GM21447 (cell line): ENCODE measurements around the gene SLC23A2.

Experiments used
- ATAC-seq: cut with Tn5 transposase; IDR thresholded peaks from one replicate; pipeline ENCODE4 v1.9.1; 2021; ENCODE audit not compliant: unreplicated experiment

SLC23A2 gene

DNA sequence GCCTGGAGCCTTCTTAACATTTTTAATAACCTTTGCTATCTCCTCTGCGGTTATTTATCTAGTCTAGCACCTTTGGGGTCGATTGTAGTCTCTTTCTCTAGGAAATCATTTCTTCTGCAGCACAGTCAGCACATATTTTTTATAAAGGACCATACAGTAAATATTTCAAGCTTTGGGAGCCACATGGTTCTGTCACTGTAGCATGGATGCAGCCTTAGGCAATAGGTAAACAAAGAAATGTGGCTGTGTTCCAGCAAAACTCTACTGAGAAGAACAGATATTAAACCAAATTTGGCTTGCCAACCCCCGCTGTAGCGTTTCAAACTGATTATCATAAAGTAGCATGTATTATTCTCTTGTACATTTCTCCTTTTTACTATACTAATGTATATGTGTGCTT is 95.7 kb downstream of the SLC23A2 start:
- ATAC-seq = no peak

DNA sequence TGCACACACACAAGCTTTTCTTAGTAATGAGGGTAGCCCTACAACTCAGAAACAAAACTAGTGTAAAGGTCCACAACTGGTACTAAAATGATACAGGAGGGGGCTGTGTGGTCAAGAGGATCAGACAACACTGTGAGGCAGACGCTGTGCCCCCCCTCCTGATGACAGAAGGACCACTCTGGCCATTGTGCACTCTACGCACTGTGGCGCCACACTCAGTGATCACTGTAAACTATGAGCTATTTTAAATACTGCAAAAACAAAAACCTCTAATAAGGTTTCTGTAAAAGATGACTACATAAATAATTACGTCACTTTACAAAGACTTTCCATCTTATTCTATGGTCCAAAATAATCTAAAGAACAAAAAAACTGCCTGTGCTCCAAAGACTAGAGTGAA is 96.1 kb downstream of the SLC23A2 start:
- ATAC-seq = no peak

DNA sequence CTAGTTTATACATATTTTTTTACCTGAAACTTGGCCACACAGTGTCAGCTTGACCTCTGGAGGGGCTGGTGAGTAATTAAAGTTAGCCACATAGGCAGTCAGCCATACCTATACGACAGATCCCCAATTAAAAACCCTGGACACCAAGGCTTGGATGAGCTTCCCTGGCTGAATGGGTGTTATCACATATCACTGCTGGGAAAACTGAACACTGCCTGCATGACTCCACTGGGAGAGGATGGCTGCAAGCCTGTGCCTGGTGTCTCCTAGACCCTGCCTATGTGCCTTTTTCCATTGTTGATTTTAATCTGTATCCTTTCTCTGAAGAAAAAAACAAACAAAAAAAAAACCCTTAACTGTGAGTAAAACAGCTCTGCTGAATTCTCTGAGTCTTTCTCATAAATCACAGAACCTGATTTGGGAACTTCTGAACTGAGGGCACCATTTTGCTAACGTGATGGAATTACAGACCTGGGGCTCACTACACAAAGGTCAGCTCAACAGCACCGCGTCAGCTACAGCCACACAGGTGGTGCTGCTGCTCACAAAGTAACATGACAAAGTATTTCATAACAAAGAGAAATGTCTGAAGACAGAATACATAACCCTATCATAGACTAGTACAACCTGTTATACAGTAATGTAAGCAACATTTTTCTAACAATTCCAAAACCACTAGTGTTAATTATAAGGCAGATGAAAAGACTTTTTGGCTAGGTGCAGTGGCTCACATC is 97.0 kb downstream of the SLC23A2 start:
- no peak for ATAC-seq

DNA sequence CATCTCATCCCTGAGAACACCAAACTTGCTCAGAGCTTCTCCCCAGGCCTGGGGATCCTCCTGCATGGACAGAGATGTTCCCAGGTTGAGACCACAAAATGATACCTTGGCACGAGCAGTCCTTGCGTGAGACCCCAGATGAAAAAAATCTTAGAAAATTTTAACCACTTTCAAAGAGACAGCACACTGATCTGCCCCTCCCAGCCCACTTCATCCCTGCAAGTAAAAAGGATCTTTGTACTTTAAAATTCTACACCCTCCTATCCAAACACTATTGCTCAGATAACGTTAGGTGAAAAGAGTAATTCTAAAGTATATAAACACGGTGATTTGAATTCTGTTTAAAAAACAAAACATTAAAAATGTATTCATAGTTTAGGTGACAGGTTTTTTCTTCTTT is 98.5 kb downstream of the SLC23A2 start:
- no peak for ATAC-seq

DNA sequence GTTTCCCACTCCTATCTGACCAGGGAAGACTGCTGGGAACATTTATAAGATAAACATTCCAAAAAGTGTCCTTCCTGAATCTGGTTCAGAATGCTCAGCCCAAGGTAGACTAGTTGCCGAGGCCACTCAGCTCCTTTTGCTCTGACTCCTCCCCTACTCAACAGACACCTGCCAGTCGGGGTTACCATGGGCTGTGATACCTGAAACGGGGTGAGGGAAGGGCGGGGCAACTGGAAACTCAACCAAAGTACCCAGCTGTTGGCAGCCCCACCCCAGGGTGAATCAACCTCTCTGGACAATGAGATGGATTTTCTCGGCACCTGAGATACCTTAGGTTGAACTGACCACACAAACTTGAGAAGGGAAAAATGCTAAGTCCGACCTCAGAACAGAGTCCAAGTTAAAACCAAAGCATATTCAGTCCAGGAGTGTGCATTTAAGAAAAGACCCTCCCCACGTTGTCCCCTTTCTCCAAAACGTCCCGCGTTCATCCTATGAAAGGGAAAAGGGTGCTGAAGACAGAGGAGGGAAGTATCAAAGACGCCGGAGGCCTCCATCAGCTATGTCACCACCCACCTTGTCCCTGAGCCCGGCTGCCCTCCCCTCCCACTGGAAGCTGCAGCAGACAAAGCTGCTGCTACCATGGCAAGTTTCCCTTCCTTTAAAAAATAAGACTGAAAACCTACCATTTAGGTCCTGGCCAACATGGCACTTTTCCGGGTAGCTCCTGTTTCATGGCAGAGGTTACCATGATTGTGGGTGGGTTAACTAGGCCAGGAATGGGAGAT is 100.1 kb downstream of the SLC23A2 start:
- ATAC-seq = no peak

DNA sequence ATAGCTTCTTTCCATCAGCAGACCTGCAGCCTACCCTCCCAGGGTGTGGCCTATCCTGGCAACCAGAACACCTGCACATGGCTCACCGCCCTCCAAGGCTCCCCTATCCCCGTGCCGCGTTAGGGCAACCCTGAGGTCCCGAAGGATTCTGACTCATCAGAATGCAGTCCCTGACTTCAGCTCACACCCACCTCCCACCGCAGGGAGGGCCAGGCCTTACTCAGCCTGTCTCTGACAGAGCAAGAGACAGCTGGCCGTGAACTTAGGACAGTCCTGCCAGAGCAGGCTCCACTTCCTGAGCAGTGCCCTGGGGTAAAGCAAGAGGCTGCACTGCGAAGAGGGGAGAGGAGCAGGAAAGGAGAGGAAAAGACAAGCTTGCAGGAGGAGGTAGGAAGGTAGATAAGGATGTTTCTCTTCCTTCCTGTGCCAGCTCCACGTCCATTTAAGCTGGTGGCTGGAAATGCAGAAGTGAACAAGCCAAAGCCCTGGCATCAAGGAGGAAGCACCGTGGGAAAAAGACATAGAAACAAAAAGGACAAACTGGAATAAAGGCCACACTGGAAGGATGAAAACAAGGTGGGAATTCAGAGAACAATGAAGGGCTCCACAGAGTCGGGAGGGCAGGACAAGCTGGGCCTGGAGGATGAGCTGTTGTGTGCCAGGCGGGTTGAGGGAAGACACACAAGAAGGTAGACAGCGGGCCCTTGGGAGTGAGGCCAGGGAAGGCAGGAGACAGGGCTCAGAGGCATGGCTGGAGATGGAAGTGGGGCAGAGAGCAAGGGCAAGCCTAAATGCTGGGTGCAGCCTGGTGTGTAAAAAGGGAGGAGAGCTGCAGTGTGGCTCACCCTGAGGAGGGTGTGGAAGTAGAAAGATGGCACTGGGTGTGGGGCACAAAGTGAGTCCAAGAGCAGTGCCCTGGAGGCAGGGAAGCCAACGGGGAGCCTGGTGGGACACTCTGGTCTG is 102.7 kb downstream of the SLC23A2 start:
- no peak for ATAC-seq

DNA sequence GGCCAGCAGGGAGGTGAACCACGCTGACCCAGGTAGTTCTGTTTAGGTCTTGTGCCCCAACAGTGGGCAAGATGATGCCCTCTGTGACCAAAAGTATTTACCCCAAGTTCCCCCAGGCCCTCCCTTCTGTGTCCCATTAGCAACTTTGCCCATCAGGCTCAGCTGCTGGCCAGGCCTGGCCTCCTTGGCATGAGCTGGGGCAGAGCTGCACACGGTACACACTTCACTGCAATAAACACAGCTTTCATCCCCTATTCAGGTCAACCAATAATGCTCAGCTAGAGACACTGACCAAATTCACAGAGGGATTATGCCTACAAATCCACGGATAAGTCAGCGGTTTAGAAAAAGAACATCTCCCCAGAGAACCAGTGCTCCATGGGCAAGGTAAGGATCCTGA is 103.7 kb downstream of the SLC23A2 start:
- ATAC-seq = no peak

DNA sequence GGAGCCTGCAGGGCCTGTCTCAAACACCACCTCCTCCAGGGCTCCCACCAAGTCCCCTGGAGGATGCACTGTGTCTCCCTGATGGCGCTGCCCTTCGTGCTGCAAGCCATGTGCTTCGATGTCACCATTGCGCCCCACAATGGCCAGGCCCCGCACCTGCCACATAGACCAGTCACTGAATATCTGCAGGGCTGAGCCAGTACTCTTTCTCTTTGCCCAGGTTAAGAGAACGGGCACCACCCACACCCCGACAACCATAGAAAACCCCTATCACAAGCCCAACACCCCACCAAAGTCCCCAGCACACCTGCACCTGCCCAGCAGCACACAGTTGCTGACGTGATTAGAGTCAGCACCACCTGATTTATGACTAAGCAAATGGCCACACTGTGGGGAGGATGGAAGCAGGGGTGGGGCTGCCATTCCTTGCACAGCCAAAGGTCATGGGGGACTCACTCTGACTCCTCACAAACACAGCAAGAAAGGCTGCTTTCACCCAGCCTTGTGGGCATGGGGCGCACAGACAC is 104.3 kb downstream of the SLC23A2 start:
- no peak for ATAC-seq

DNA sequence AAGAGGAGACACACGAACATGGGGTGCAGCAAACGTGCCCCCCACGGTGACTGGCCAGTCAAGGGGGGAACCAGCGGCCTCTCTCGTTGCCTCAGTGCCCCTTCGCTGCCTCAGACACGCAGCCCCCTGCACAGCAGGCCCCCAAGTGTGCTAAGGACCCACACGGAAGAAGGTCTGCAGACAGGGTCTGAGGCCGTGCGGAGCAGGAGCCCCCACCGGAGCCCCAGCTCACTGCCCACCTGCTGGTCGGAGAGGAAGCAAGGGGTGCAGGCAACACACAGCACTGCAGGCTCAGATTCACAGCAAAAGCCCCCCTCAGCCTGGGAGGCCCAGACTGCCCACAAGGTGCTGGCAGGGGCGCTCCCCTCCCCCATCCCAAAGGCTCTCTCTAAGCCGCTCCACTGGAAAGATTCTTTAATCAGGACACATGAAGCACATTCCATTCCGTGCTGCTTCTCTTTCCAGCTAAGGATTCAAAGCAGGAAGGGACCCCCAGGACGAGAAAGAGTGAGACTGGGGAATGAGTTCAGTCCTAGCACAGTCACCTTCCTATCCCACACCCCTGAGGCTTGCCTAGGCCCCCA is 105.1 kb downstream of the SLC23A2 start:
- no peak for ATAC-seq

DNA sequence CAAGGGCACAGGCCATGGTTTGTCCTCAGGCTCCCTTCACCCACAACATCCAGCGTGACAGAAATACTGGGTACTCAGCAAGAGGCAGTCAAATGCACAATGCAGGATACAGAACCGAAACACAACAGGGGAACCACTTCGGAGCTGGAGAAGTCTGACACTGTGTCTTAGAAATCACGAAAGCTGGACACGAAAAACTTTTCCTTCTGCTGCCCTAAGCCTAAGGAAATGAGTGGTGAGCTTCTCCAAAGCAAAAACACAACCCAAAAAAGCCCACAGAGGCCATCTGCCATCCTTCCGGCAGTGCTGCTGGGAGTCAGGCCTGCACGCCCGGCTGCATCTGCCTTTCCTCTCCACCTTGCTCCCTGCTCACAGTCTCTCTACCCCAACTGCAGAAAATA is 106.3 kb downstream of the SLC23A2 start:
- ATAC-seq = no peak

DNA sequence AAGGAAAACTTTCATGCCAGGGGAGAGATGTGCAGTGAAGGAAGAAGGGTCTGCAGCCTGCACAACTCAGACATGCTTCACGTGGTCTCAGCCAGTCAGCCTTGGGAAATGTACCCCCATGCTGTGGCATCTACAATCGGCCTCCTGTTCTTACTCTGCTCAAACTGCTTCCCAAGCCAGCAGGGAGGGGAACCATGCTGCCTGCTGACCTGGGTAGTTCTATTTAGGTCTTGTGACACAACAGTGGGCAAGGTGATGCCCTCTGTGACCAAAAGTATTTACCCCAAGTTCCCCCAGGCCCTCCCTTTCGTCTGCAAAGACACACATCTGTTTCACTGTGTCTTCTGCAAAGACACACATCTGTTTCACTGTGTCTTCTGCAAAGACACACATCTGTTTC is 106.9 kb downstream of the SLC23A2 start:
- no peak for ATAC-seq

DNA sequence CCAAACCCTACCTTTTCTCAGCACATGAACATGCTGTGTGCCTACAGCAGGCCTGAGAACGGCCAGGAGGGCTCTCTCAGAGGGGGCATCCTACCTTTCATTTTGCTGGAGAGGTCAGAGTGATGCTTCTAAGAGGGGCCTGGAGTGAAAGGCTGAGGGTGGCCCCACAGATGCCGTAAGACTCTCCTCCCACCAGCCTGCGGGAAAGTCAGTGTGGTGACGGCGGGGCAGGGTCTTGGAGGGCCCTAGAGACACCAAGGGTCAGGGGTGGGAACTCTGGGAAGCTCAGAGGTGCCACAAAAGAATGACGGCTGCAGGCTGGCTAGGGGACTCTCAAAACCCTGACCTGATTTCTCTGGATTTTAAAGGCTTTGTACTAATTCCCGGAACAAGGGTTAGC is 107.6 kb downstream of the SLC23A2 start:
- ATAC-seq = no peak

DNA sequence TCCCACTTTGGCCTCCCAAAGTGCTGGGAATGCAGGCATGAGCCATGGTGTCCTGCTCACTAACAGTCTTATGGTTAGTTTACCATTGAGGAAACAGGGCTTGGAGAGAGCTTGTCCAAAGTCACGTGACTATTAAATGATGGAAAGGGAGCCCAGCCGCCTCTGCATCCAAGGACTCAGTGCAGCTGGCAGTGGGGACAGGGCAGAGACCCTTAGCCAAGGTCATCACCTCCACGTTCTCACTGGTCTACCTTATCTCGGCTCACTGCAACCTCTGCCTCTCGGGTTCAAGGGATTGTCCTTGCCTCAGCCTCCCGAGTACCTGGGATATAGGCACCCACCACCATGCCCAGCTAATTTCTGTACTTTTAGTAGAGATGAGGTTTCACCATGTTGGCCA is 109.3 kb downstream of the SLC23A2 start:
- ATAC-seq = no peak

DNA sequence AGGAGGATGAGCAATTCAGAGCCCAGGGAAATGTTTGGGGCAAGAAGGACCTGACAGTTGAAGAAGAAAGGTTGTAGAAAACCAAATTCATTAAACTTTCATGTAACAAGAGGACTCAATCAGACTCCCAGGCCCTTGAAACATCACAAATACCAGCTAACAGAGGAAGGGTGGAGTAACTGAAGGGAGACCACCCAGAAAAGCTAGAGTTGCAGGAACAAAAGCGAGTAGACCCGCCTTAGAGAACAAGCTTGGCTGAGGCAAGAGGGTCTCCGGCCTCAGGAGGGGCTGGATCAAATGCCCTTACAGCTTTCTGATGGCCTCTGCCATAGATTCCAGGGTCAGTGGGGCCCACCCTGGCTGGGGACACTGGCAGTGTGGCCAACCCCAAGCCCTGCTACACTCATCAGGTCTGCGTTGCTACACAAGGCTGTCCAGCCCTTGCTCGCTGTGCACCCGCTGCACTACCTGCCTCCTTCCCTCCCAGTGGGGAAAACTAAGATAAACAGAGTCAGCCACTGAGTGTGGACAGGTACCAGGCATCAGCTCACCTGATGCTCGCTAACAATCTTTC is 110.0 kb downstream of the SLC23A2 start:
- no peak for ATAC-seq

DNA sequence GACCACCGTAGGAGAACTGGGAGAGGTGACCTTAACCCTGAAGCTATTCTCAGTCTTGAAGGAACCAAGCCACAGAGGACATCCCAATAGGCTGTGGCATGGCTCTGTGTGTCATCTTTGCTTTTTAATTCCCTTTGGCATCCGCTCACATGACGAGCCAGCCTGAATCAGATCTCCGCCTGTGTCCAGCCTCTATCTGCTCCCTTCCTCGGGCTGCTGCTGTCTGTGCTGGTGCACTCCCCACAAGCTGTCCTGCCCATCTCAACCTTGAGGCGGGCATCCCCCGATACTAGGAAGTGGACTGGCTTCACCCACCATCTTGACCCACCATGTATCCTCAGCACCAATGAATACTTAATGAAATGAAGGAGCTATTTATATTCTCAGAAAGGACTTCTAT is 111.9 kb downstream of the SLC23A2 start:
- no peak for ATAC-seq

DNA sequence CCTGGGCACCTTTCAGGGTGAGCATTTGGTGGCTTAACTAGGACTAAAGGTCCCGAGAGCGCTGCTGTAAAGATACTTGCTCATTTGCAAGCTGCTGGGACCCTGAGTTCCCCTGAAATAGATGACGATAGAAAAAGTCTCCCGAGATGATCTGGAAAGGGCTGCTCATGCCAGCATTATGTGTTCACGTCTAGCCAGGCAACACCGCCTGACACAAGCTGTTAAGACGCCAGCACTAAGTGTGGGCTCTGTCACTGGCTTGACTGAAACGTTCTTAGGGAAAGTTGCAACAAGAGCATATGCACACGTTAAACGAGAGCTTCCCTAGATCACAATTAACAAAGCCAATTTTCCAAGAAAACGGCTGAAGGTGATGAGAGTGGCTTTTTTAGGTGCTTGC is 113.7 kb downstream of the SLC23A2 start:
- no peak for ATAC-seq

DNA sequence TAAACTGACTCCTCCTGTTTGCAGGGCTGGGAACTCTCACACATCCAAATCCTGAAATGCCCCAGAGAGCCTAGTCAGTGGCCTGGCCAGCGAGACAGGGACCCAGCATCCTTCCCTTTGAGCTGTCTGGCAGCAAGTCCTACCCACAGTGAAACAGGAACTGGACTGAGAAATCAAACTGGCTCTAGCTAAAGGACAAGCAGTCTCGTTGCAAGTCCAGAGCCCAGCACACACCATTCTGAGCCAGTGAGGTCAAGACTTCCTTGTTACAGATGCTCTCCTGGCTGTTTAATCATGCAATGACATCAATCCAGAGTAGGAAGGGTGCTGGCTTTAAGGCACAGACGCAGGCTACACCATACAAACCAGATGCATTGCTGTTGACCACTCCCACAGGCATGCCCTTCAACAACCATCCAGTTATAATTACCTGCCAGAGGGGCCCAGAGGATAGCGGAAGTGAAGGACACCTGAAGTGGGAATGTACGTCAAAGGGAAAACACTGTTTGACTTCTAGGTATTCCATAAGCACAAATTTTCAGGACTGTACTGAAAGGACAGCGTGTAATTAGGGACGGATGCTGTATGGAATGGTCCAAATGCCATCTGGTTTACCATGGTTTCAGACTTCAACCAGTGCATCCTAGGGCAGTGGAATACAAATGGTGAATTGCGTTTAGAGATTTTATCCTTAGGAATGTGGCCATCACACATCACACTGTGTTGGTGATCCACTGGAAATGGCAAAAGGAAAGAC is 114.4 kb downstream of the SLC23A2 start:
- no peak for ATAC-seq

DNA sequence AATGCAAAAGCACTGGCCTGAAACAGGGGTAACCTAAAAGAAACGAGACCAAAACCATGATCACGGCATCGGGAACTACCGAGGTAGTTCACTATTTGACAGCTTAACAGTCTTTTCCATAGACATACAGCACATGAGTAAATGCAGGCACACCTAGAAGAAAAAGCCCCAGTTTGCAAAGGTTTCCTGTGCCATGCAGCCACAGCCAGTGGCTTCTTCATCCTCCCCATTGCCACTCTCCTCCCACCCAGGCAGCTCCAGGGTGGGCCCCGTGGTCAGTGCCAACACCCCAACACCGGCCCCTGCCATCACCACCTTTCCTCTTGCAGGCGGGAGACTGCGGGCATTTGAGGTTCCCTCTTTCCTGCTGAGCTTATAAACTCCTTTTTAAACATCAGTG is 115.4 kb downstream of the SLC23A2 start:
- ATAC-seq = no peak

DNA sequence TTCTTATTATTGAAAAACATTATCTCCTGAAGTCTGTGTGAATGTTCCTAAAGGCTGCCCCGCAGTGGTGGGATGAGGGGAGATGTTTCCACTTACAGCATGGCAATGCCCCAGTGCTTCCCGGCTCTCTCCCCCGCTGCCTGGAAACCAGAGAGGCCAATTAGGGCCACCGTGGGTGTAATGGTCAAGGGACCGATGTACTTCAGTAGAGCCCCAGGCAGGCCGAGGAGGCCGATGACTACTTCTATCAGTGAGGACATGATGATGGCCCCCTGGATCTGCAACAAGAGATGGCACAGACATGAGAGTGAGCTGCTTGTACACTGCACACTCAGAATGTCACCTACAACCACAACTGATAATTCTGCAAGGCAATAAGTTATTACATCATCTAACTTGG is 117.8 kb downstream of the SLC23A2 start:
- ATAC-seq = no peak

DNA sequence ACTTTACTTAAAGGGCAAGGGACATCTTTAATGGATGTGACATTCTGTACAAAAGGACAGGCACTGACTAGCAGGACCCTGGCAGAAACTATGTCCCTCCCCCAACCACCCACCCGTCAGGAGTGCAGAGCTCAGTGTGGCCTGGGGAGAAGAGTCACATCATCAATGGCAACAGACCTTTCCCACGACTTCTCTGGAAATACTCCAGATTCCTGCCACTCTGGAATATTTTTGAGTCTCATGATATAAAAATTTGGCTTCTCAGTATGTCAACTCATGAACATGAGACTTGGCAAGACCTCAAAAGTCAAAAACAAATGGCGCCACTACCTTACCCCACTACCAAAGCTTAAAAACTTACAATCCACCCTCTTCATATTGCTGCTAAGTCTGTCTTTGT is 118.3 kb downstream of the SLC23A2 start:
- ATAC-seq = no peak
